HepG2 (cell line): ENCODE results near the gene ZG16. TPM values are rescaled to one million over a fixed set of nuclear protein-coding genes. Genes with fewer than 3 reads are reported as not detected.

Source experiments
- CBX2 ChIP-seq, 2 experiments: fragments of 200-600 bp in 1 of 2; sonication (generic); formaldehyde crosslinking in 1 of 2; IDR thresholded peaks; 2 replicates each; pipeline versions ENCODE4 v1.7.0 to v1.8.1; 2018 to 2022; ENCODE audit warnings: low read depth in 2 of 2, low read length in 1 of 2, mild to moderate bottlenecking in 1 of 2, missing genetic modification reagents in 1 of 2
- GATA4 ChIP-seq: sonication (generic); IDR thresholded peaks from 2 replicates; pipeline ENCODE4 v1.6.1; 2016; ENCODE audit warnings: antibody characterized with exemption, low read depth, borderline replicate concordance
- MXD4 ChIP-seq: IDR thresholded peaks from 2 replicates; pipeline ENCODE4 v1.6.1; 2016; ENCODE audit warnings: mild to moderate bottlenecking, missing biosample characterization, missing genetic modification reagents
- MYC ChIP-seq: sonication (generic); formaldehyde crosslinking; IDR thresholded peaks from 2 replicates; pipeline ENCODE4 v1.9.0; 2021; ENCODE audit warnings: missing genetic modification reagents, borderline replicate concordance
- PRPF4 ChIP-seq: fragments of 200-400 bp; formaldehyde crosslinking; IDR thresholded peaks from 2 replicates; pipeline ENCODE4 v1.6.1; 2016; ENCODE audit warnings: low read length, low read depth; ENCODE audit not compliant: poor library complexity, severe bottlenecking
- RBAK ChIP-seq: sonication (generic); formaldehyde crosslinking; IDR thresholded peaks from 2 replicates; pipeline ENCODE4 v1.5.1; 2020; ENCODE audit warnings: mild to moderate bottlenecking, missing genetic modification reagents
- RBM39 ChIP-seq: fragments of 200-400 bp; formaldehyde crosslinking; IDR thresholded peaks from one replicate; pipeline ENCODE4 v1.6.1; 2018; ENCODE audit warnings: antibody characterized with exemption, mild to moderate bottlenecking, low read depth, low read length; ENCODE audit not compliant: poor library complexity, severe bottlenecking
- SIN3B ChIP-seq: fragments of 150-350 bp; IDR thresholded peaks from 2 replicates; pipeline ENCODE4 v1.6.1; 2014; ENCODE audit warnings: low read length
- SRF ChIP-seq: IDR thresholded peaks from 2 replicates; pipeline ENCODE4 v1.6.1; 2011; ENCODE audit warnings: mild to moderate bottlenecking, low read depth, low read length, moderate library complexity
- SRY ChIP-seq: sonication (generic); formaldehyde crosslinking; IDR thresholded peaks from 2 replicates; pipeline ENCODE4 v1.8.0; 2022; ENCODE audit warnings: mild to moderate bottlenecking, missing genetic modification reagents
- ZBTB8A ChIP-seq: sonication (generic); formaldehyde crosslinking; IDR thresholded peaks from 2 replicates; pipeline ENCODE4 v1.4.0; 2020; ENCODE audit warnings: mild to moderate bottlenecking, low read depth, missing genetic modification reagents, borderline replicate concordance
- ZFP37 ChIP-seq: sonication (generic); formaldehyde crosslinking; IDR thresholded peaks from 2 replicates; pipeline ENCODE4 v1.4.0; 2020; ENCODE audit warnings: missing genetic modification reagents, borderline replicate concordance
- ZNF260 ChIP-seq: sonication (generic); formaldehyde crosslinking; IDR thresholded peaks from 2 replicates; pipeline ENCODE4 v1.4.0; 2020; ENCODE audit warnings: missing genetic modification reagents, low read depth, mild to moderate bottlenecking, borderline replicate concordance
- ZNF607 ChIP-seq: sonication (generic); formaldehyde crosslinking; IDR thresholded peaks from 2 replicates; pipeline ENCODE4 v1.5.1; 2020; ENCODE audit warnings: missing genetic modification reagents, mild to moderate bottlenecking, borderline replicate concordance
- ZNF879 ChIP-seq: sonication (generic); formaldehyde crosslinking; IDR thresholded peaks from 2 replicates; pipeline ENCODE4 v1.8.1; 2023; ENCODE audit warnings: missing genetic modification reagents
- polyA plus RNA-seq, 8 experiments: library from polyadenylated mRNA; depleted of rRNA in 3 of 8; stranded (reverse) in 7 of 8; unstranded in 1 of 8; fragments of >200 nt; fragmentation: Illumina TruSeq in 4 of 8; extraction: Trizol in 4 of 8; gene quantifications; 2 replicates each; pipeline versions ENCODE4 v1.2.1 to v1.2.3, GENCODE V29; 2011 to 2016; ENCODE audit warnings: low read depth in 4 of 8, missing spikeins in 1 of 8, mixed read lengths in 1 of 8; ENCODE audit not compliant: insufficient read depth in 1 of 8
- total RNA-seq, 5 experiments: library from RNA; depleted of rRNA; stranded (reverse); fragments of >200 nt; fragmentation: Illumina TruSeq; extraction: Trizol; gene quantifications; 2 replicates each; pipeline ENCODE4 v1.2.3, GENCODE V29; 2016; ENCODE audit warnings: low read depth in 1 of 5
- TF ChIP-seq, protein P1 (sequence below): sonication (generic); formaldehyde crosslinking; conservative IDR thresholded peaks from 2 replicates; pipeline ENCODE4 v1.4.0; 2020; ENCODE audit warnings: missing genetic modification reagents
- TF ChIP-seq, protein P2 (sequence below): sonication (generic); formaldehyde crosslinking; IDR thresholded peaks from 2 replicates; pipeline ENCODE4 v1.4.0; 2020; ENCODE audit warnings: mild to moderate bottlenecking, missing genetic modification reagents, borderline replicate concordance

ZG16 gene
- total and polyA plus RNA-seq, 2 of the 13 experiments (the other 11 are each of a cell fraction or from before 2014, with no cell fraction given): 0.04 to 0.07 TPM

DNA sequence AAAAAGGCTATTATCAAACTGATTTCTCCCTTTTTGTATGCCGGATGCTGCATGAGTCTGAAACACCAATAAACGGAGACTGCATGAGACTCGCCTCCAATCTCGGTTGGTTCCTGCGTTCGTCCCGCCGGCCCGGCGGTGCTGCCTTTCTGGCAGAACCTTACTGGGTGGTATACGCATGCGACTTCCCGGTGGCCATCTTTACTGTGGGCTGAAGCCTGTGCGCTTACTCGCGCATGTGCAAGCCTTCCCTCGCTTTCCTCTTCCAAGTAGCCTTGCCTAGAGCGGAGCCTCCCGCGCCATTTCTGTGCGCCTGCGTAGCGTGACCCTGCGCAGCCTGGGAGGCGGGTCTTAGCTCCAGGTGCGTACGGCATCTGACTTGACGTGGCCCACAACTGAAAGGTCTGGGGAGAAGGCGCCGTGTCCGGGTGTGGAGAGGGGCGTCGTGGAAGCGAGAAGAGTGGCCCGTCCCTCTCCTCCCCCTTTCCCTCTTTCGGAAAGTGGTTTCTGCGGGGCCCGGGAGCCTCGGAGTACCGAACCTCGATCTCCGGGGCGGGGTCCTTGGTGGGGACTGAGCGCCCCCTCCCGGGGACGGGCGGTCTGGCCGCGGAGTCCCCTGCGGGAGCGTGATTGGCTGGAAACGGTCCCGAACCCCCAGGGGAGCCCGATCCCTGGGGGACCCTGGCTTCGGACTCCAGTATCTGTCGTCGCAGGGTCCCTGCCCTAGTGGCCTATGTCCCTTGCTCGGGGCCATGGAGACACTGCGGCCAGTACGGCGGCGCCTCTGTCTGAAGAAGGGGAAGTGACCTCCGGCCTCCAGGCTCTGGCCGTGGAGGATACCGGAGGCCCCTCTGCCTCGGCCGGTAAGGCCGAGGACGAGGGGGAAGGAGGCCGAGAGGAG is 38.0 kb downstream of the ZG16 start, which contains the start of gene PAGR1 (continued):
- TF ChIP-seq PRPF4 (no peak), SRY (CRISPR knock-in tag) (peak; percentile 87), ZFP37 (CRISPR knock-in tag) (no peak), RBAK (CRISPR knock-in tag) (no peak), RBM39 (peak; percentile 92), ZNF260 (no peak), SIN3B (peak; percentile 80), MXD4 (CRISPR knock-in tag) (peak; percentile 79), ZNF607 (peak; percentile 96; the same call in 1 of the 2 replicates), MYC (CRISPR knock-in tag) (peak; percentile 94), ZBTB8A (CRISPR knock-in tag) (peak; percentile 92; the same call in 1 of the 2 replicates), ZNF879 (CRISPR knock-in tag) (peak; percentile 95), GATA4 (peak; percentile 61), SRF (peak; percentile 38; the same call in 1 of the 2 replicates), CBX2 (IDR thresholded peaks at IDR 0.05; ENCODE audit: low read depth, low read length) (no peak), CBX2 (CRISPR knock-in tag; IDR thresholded peaks at IDR 0.05; ENCODE audit: low read depth) (no peak)
- TF ChIP-seq, protein P1, sequence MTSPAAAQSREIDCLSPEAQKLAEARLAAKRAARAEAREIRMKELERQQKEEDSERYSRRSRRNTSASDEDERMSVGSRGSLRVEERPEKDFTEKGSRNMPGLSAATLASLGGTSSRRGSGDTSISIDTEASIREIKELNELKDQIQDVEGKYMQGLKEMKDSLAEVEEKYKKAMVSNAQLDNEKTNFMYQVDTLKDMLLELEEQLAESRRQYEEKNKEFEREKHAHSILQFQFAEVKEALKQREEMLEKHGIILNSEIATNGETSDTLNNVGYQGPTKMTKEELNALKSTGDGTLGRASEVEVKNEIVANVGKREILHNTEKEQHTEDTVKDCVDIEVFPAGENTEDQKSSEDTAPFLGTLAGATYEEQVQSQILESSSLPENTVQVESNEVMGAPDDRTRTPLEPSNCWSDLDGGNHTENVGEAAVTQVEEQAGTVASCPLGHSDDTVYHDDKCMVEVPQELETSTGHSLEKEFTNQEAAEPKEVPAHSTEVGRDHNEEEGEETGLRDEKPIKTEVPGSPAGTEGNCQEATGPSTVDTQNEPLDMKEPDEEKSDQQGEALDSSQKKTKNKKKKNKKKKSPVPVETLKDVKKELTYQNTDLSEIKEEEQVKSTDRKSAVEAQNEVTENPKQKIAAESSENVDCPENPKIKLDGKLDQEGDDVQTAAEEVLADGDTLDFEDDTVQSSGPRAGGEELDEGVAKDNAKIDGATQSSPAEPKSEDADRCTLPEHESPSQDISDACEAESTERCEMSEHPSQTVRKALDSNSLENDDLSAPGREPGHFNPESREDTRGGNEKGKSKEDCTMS: no peak
- TF ChIP-seq, protein P2, sequence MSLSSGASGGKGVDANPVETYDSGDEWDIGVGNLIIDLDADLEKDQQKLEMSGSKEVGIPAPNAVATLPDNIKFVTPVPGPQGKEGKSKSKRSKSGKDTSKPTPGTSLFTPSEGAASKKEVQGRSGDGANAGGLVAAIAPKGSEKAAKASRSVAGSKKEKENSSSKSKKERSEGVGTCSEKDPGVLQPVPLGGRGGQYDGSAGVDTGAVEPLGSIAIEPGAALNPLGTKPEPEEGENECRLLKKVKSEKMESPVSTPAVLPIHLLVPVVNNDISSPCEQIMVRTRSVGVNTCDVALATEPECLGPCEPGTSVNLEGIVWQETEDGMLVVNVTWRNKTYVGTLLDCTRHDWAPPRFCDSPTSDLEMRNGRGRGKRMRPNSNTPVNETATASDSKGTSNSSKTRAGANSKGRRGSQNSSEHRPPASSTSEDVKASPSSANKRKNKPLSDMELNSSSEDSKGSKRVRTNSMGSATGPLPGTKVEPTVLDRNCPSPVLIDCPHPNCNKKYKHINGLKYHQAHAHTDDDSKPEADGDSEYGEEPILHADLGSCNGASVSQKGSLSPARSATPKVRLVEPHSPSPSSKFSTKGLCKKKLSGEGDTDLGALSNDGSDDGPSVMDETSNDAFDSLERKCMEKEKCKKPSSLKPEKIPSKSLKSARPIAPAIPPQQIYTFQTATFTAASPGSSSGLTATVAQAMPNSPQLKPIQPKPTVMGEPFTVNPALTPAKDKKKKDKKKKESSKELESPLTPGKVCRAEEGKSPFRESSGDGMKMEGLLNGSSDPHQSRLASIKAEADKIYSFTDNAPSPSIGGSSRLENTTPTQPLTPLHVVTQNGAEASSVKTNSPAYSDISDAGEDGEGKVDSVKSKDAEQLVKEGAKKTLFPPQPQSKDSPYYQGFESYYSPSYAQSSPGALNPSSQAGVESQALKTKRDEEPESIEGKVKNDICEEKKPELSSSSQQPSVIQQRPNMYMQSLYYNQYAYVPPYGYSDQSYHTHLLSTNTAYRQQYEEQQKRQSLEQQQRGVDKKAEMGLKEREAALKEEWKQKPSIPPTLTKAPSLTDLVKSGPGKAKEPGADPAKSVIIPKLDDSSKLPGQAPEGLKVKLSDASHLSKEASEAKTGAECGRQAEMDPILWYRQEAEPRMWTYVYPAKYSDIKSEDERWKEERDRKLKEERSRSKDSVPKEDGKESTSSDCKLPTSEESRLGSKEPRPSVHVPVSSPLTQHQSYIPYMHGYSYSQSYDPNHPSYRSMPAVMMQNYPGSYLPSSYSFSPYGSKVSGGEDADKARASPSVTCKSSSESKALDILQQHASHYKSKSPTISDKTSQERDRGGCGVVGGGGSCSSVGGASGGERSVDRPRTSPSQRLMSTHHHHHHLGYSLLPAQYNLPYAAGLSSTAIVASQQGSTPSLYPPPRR (CRISPR knock-in tag): peak; percentile 40; the same call in 1 of the 2 replicates
